Measurements from ENCODE around the gene GSE1. TPM values are rescaled to one million over a fixed set of nuclear protein-coding genes. Genes with fewer than 3 reads are reported as not detected.

GSE1 gene
- total RNA-seq, 1 experiment from 2014 or later, result 90.2 TPM

- ATAC-seq (no peak), DNase-seq (ENCODE audit: low read depth, low spot score) (no peak)
- Histone ChIP-seq H3K4me1 (ENCODE audit: control insufficient read depth in 1 of 2, insufficient read depth in 2 of 2, low read length in 2 of 2) (peaks cover 19 to 34% of the 10 kb centered on the region in 2 experiments), H3K4me2 (ENCODE audit: low read length) (no peak overlapping the region), H3K27me3 (ENCODE audit: insufficient read depth, low read length) (no peaks in the 10 kb centered on the region), H3K27ac (ENCODE audit: low read depth, low read length) (no peak overlapping the region), H3K9ac (ENCODE audit: low read length) (no peak overlapping the region), H2AFZ (ENCODE audit: low read depth, low read length, poor library complexity, severe bottlenecking) (no peak overlapping the region), H3K9me3 (ENCODE audit: control insufficient read depth in 1 of 2, insufficient read depth in 1 of 2, low read depth in 1 of 2, low read length in 2 of 2) (no peaks in the 10 kb centered on the region), H3K4me3 (replicated peaks in 1 of 2; ENCODE audit: low read depth in 1 of 2, low read length in 2 of 2) (no peak overlapping the region), H3K9me2 (ENCODE audit: insufficient read depth) (no peaks in the 10 kb centered on the region), H3K79me2 (ENCODE audit: insufficient read depth, low read length) (no peaks in the 10 kb centered on the region), H4K20me1 (ENCODE audit: insufficient read depth) (peaks cover 3% of the 10 kb centered on the region; the same call in 1 of the 2 replicates), H3K36me3 (ENCODE audit: control insufficient read depth in 1 of 2, insufficient read depth in 2 of 2, low read length in 2 of 2) (no peaks in the 10 kb centered on the region)
- no TSS peak for BruUV-seq (replicated peaks)
- CTCF ChIA-PET, result no interaction called here
- RAD21 ChIA-PET (ENCODE audit: low non-redundant PET in 1 of 2, low total read pairs in 2 of 2, uncharacterized antibody in 2 of 2, unreplicated experiment in 2 of 2), result no interaction called here
- intact Hi-C loops (cut with micrococcal nuclease), result no loop called here
- POLR2A ChIA-PET, result no interaction called here
- TF ChIP-seq EZH2 (IDR thresholded peaks at IDR 0.05) (no peak), POLR2A (IDR thresholded peaks at IDR 0.05; ENCODE audit: borderline replicate concordance, extremely low read depth, insufficient read depth, insufficient read length) (no peak), SIN3A (IDR thresholded peaks at IDR 0.05; ENCODE audit: low read depth) (no peak), ZBTB33 (IDR thresholded peaks at IDR 0.05; ENCODE audit: extremely low read depth, insufficient replicate concordance, low read length) (no peak), JUND (IDR thresholded peaks at IDR 0.05) (no peak), CEBPB (IDR thresholded peaks at IDR 0.05; ENCODE audit: low read depth) (no peak), ZFX (IDR thresholded peaks at IDR 0.05) (no peak), REST (IDR thresholded peaks at IDR 0.05; ENCODE audit: low read depth) (no peak)
These were observed 41.6 kb upstream of the GSE1 start for GRCh38 chr16:85571563-85571812.
